Cardiac atrium fibroblast (primary cell): ENCODE measurements around the gene ZBED2. TPM values are rescaled to one million over a fixed set of nuclear protein-coding genes. Genes with fewer than 3 reads are reported as not detected.

Source experiments
- total RNA-seq: library from RNA; depleted of rRNA; stranded (reverse); fragments of >200 nt; gene quantifications from 2 replicates; pipeline ENCODE4 v1.2.3, GENCODE V29; 2015

The ZBED2 gene
- total RNA-seq, result not detected in 2 replicates

GRCh38 chr3:111595232-111595631, at the start of gene ZBED2:
ZBED2 (minus strand) TSS chr3:111595346; CDS start chr3:111594201, 1,145 bp downstream.

Other genes with a start within 250 kb of the ZBED2 start
- gene CD96, start 53.1 kb downstream of the ZBED2 start, total RNA-seq, result 0.32 and 1.4 TPM in 2 replicates
- under 0.01 and 0.32 TPM in 2 replicates for gene PLCXD2, start 79.3 kb upstream of the ZBED2 start, total RNA-seq